CD4-positive, alpha-beta T cell treated with Interleukin-2 at 100 ng/mL for 4 hours (primary cell): Measurements from ENCODE around the gene TCEAL7.
"Not testable (repeated sequence)": the region's sequence is repeated elsewhere in the genome, so short reads cannot be mapped to it uniquely, and the experiment has no call there.

Source experiments
- DNase-seq: peaks from one replicate; pipeline ENCODE4 v3.0.0-alpha.2; 2020; ENCODE audit warnings: low spot score

The TCEAL7 gene, protein sequence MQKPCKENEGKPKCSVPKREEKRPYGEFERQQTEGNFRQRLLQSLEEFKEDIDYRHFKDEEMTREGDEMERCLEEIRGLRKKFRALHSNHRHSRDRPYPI

DNA sequence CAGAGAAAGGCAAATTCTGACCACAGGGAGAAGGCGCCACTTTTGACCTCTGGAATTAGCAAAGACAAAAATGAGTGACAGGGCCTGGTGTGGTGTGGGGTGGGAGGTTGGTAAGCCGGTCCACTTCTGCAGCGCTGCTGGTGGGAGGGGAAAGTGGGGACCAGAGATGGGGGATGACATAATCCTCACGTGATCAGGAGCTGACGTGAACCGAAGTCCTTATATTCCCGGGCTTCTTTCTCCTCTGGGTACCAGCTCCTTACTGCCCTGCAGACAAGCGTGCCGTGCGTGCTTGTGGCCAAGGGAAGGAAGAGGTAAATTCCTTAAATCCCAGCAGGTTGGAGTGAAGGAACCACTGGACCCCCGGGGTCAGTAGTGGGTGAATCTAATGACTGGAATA, at the start of gene TCEAL7:
Gene TCEAL7, plus strand, starts transcription at position 249 of the 400 bp plus-strand sequence. CDS start 1,165 bp downstream, outside the sequence.
- no peak for DNase-seq

- no peak for DNase-seq
These were observed 36.9 kb upstream of the TCEAL7 start for GRCh38 chrX:103293118-103293517.

DNA sequence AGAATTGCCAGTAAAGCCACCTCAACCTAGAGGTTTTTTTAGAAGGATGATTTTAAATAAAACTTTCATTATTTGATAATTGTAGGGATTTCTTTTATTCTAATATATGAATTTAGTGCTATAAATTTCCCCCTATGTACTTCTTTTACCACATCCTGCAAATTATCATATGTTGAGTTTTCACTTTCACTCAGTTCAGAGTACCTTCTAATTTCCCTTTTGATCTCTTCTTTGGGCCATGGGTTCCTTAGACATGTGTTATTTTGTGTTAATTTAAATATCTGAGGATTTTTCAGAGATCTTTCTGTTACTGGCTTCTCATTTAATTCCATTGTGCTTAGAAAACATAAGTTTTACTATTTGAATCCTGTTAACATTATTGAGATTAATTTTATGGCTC, 25.3 kb upstream of the TCEAL7 start:
- no peak for DNase-seq

DNA sequence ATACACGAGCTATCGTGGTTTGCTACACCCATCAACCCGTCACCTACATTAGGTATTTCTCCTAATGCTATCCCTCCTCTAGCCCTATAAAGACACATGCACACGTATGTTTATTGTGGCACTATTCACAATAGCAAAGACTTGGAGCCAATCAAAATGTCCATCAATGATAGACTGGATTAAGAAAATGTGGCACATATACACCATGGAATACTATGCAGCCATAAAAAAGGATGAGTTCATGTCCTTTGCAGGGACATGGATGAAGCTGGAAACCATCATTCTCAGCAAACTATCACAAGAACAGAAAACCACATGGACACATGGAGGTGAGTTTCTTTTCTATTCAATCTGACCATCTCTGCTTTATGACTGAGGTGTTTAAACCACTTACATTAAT, 24.4 kb upstream of the TCEAL7 start:
- not testable (repeated sequence) for DNase-seq

DNA sequence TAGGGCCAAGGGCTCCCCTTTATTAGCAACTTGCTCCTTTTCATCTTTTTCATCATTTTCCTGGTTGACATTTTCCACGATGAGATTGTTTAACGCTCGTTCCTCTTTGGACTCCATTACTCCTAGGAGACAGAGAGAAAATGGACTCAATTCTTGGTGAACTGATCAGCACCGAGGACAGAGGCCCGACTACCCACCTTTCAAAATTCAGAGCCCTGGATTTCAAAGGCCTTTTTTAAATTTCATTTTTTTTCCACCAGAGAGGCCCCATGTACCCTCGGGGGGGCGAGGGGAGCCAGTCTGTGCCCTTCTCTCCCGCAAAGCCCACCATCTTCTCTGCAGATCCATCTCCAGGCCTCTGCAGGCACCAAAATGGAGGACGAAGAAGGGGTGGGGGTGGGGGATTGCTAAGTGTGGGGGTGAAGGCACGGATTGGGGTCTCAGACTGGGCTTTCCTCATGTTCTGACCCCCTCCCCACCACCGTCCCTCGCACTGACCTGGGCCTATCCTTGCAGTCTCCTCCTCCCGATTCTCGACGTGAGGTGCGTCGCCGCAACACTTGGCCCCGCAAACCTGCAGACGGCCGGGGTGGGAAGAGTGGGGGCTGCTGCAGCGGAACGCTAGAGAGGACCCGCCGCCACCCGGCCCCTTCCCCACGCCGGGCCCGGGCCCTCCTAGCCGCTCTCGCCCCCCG, 20.0 kb upstream of the TCEAL7 start:
- DNase-seq = no peak

DNA sequence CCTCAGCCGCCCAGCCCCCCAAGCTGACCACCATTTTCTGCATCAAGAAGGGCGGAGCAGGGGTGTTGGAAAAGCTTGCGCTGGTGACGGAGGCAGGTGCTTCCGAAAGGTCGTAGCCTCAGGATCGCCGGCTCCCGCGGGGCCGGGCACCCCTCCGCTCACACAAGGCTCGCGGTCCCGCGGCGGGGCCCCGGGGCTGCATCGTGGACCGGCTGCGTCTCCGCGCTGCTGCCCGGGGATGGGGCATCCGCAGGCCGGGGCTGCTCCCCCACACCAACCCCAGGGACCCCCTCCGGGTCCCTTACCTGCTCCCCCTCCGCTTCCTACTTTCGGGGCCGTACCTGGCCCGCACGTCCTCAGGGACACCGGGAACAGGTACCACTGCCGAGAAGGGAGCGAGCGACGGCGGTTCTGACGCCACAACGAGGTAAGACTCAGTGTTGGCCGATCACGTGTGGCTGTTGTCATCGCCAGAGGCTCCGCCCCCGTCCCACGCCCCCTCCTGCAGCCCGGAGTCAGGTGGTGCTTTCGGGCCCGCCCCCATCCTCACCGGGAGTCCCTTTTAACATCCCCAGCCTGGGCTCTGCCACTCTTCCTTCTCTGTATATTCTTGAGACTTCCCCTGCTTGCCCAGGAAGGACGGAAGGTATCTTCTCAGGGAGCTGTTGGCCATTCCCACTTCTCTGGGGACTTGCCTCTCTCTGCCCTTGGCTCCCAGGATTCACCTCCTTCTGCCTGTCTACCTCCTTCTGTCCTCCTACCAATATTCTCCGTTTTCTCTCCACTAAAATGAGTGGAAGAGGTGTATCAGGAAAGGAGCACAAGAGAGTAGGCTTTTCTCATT, 19.3 kb upstream of the TCEAL7 start, which contains the start of gene BEX2:
Gene BEX2, minus strand, starts transcription at position 436 of the 844 bp plus-strand sequence. CDS start 1,014 bp downstream, outside the sequence.
- DNase-seq = peak; percentile 77

DNA sequence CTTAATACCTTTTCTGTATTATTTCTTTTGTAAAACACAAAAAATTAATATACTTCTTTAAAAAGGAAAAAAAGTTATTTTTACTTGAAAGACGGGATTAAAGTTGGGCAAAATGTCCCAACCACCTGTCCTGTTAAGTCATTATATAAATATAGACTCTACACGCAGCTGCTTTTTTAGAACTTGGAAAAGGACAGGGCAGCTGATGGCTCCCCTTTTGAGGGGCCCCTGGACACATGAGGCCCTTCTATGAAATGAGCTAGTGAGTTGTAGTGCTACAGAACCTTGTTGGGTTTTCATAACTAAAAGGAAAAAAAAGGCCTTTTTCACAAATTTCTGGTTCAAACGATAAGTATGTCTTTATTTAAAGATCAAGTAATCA, 18.6 kb upstream of the TCEAL7 start:
- DNase-seq = no peak

- DNase-seq = no peak
These were observed 746 bp downstream of the TCEAL7 start for GRCh38 chrX:103330681-103331288.

- DNase-seq = no peak
These were observed 8.6 kb downstream of the TCEAL7 start for GRCh38 chrX:103338663-103339062.

DNA sequence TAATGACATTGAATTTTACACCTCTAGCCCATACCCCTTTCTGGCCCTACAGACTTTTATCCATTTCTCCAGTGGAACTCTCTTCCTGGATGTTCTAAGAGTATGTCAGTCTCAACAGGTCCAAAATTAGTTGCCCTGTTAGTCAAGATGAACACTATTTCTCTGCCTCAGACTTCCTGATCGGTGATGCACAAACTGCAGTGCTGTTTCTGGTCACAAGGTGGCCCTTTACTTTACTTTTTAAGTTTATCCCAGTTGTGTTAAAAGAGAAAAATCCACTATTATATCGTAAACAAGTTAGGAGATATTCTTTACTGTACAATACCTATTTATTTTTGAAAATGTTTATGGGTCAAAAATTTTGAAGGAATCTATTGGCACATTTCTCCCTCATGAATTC, 13.1 kb downstream of the TCEAL7 start:
- DNase-seq = peak; percentile 32

DNA sequence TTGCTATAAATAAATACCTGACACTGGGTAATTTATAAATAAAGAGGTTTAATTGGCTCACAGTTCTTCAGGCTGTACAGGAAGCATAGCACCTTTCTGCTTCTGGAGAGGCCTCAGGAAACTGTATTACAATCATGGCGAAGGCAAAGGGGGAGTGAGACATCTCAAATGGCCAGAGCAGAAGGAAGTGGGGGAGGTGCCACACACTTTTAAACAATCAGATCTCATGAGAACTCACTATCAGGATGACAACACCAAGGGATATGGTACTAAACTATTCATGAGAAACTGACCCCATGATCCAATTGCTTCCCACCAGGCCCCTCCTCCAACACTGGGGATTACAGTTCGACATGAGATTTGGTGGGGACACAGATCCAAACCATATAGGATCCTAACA, 14.6 kb downstream of the TCEAL7 start:
- no peak for DNase-seq

DNA sequence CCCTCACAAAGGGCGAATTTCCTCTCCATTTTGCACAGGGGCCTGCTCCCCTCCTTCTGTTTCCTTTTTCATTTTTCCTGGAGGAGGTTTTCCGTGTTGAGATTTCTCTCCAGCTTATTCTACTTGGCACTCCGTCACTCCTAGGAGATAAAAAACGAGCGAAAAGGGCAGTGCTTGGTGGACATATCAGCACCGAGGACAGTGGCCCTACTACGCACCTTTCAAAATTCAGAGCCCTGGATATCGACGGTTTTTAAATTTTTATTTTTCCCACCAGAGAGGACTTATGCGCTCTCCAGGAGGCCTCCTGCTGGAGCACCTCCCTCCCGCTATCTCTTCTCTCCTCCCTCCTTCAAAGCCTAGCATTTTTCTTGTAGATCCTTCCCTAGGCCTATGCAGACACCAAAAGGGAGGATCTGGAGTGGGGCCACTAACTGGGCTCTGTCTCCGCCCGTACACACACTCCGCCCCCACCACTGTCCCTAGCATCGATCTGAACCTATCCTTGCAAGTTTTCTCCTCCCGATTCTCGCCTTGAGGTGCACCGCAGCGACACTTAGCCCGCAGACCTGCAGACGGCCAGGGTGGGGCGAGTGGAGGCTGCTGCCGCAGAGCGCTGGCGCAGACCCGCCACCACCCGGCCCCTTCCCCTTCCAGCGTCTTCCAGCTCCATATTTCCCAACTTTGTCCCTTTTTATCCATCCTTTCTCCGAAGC, 17.8 kb downstream of the TCEAL7 start:
- no peak for DNase-seq

DNA sequence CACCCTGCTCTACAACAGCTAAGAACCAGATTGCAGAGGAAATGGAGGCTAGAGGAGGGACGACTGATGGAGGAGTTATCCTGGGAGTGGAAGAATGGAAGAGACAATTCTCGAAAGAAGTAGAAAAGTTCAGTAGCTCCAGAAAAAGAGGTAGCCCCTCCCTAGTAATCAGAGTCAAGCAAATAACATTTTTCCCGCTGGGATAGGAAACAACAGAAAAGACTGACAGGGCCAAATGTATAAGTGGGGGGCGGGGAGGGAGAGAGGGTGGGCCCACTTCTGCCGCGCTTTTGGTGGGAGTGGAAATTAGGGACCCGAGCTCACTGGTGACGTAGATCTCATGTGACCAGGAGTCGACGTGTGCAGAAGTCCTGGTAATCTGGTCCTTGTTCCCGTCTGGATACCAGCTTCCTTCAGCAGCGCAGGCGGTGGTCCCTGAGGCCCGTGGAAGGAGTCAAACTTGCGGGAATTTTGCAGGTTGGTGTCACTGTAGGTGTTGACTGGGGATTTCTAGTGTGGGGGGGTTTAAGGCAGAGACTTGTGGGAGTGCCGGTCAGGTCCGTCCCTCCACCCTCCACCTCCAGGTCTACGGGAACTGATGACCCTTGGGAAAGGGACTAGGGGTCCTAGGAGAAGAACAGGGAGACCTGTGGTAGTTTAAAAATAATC, 26.2 kb downstream of the TCEAL7 start, which contains the start of gene TCEAL9:
Gene TCEAL9, plus strand, starts transcription at position 377 of the 669 bp plus-strand sequence. CDS start 1,179 bp downstream, outside the sequence.
- DNase-seq = no peak

- DNase-seq = no peak
These were observed 26.8 kb downstream of the TCEAL7 start for GRCh38 chrX:103356858-103357257.

DNA sequence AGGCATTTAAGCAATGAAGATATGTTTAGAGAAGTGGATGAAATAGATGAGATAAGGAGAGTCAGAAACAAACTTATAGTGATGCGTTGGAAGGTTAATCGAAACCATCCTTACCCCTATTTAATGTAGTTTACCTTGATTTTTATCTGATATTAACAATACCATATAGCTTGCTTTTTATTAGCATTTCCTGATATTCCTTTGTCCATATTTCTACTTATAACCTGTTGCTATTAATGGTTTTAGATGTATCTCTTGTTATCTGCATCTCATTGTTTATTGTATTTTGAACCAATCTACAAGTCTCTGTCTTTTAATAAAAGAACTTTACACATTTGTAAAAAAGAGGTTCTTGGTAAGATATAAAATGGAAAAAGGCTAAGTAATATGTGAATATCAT, 27.8 kb downstream of the TCEAL7 start:
- DNase-seq = no peak

DNA sequence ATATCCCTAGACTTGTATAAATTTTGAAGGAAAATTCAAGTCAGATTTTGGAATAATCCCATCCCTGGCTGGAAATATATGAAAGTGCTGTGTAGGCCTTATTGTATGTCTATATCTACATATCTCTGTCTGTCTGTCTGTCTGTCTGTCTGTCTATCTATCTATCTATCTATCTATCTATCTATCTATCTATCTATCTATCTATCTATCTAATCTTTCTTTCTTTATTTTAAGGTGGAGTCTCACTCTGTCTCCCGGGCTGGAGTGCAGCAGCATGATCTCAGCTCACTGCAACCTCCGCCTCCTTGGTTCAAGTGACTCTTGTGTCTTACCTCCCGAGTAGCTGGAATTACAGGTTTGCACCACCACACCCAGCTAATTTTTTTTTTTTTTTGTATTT, 29.6 kb downstream of the TCEAL7 start:
- DNase-seq = not testable (repeated sequence)

- DNase-seq = no peak
These were observed 30.1 kb downstream of the TCEAL7 start for GRCh38 chrX:103360092-103360491.

GRCh38 chrX:103360916-103361315, 30.9 kb downstream of the TCEAL7 start:
- DNase-seq = no peak

DNA sequence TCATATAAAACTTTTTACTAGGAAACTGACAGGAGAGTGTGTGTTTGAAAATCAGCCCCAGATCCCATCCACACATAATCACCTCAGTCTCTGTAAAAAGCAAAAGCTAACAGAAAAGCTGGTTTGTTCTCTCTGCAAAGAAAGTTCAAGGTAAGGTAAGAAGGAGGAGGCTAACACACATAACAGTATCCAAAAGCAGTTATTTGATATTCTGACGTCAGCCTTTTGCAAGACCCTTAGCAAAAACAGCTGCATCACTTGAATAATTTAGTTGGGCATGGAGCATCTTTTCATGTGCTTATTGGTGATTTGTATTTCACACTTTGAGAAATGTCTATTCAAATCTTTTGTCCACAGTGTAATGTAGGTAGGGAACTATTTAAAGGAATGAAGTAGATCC, 31.8 kb downstream of the TCEAL7 start:
- no peak for DNase-seq

- no peak for DNase-seq
These were observed 32.4 kb downstream of the TCEAL7 start for GRCh38 chrX:103362474-103362873.

DNA sequence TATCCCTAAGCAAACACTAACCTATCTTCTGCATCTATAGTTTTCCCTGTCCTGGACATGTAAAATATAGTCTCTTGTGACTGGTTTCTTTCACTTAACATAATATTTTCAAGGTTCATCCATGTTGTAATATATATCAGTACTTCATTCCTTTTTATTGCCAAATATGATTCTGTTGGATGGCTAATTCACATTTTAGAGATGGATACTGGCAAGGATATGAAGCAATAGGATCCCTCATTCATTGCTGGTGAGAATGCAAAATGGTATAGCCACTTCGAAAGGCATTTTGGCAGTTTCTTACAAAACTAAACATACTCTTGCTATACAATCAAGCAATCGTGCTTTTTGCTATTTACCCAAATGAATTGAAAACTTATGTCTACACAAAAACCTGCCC, 33.0 kb downstream of the TCEAL7 start:
- DNase-seq = no peak
